OCI-LY1 (cell line): Measurements from ENCODE around the gene MRPL54.

ENCODE experiments used
- H2AFZ ChIP-seq: fragments of 200-600 bp; sonication (generic), shearing (Covaris generic); 2 replicates; pipeline ENCODE4 v1.6.0; 2014; ENCODE audit warnings: antibody characterized with exemption, mild to moderate bottlenecking, low read length
- H3F3A ChIP-seq: fragments of 200-600 bp; sonication (generic), shearing (Covaris generic); 2 replicates; pipeline ENCODE4 v1.6.0; 2014; ENCODE audit warnings: mild to moderate bottlenecking, antibody characterized with exemption, low read length, moderate library complexity; ENCODE audit not compliant: insufficient read depth
- H3K27ac ChIP-seq: fragments of 200-600 bp; sonication (generic); 2 replicates; pipeline ENCODE4 v1.5.1; 2014; ENCODE audit warnings: low read length, mixed run types, mild to moderate bottlenecking, low read depth; ENCODE audit not compliant: poor library complexity, severe bottlenecking
- H3K27me3 ChIP-seq: fragments of 200-600 bp; sonication (generic); 2 replicates; pipeline ENCODE4 v1.6.0; 2014; ENCODE audit warnings: antibody characterized with exemption, mild to moderate bottlenecking, low read length, moderate library complexity; ENCODE audit not compliant: insufficient read depth
- H3K36me3 ChIP-seq: fragments of 200-600 bp; sonication (generic); 2 replicates; pipeline ENCODE4 v1.6.1; 2014; ENCODE audit warnings: mild to moderate bottlenecking, antibody characterized with exemption, low read length, moderate library complexity, mixed read lengths; ENCODE audit not compliant: insufficient read depth
- H3K4me1 ChIP-seq: fragments of 200-600 bp; sonication (generic); 2 replicates; pipeline ENCODE4 v1.5.1; 2014; ENCODE audit warnings: mild to moderate bottlenecking, low read length, moderate library complexity; ENCODE audit not compliant: insufficient read depth, severe bottlenecking
- H3K4me2 ChIP-seq: fragments of 200-600 bp; sonication (generic), shearing (Covaris generic); 2 replicates; pipeline ENCODE4 v1.6.1; 2014; ENCODE audit warnings: low read length
- H3K4me3 ChIP-seq: fragments of 200-600 bp; sonication (generic); 2 replicates; pipeline ENCODE4 v1.5.1; 2014; ENCODE audit warnings: low read length, low read depth, mild to moderate bottlenecking, mixed read lengths; ENCODE audit not compliant: poor library complexity, severe bottlenecking
- H3K79me2 ChIP-seq: fragments of 200-600 bp; shearing (Covaris generic); 2 replicates; pipeline ENCODE4 v1.6.1; 2016; ENCODE audit warnings: mixed run types, low read length, mixed read lengths; ENCODE audit not compliant: insufficient read depth
- H3K9ac ChIP-seq: fragments of 200-600 bp; sonication (generic), shearing (Covaris generic); 2 replicates; pipeline ENCODE4 v1.6.1; 2014; ENCODE audit warnings: mild to moderate bottlenecking, low read length, mixed read lengths
- H3K9me2 ChIP-seq: fragments of 200-600 bp; sonication (generic), shearing (Covaris generic); 2 replicates; pipeline ENCODE4 v1.6.1; 2014; ENCODE audit warnings: low read depth, mild to moderate bottlenecking, low read length, mixed read lengths
- H3K9me3 ChIP-seq: fragments of 200-600 bp; shearing (Covaris generic); 2 replicates; pipeline ENCODE4 v1.6.1; 2014; ENCODE audit warnings: low read length, mixed read lengths
- H4K20me1 ChIP-seq: fragments of 200-600 bp; sonication (generic), shearing (Covaris generic); 2 replicates; pipeline ENCODE4 v1.6.0; 2016; ENCODE audit warnings: mild to moderate bottlenecking, low read length; ENCODE audit not compliant: insufficient read depth
- CTCF ChIP-seq: fragments of 200-600 bp; sonication (generic), shearing (Covaris generic); IDR thresholded peaks from 2 replicates; pipeline ENCODE4 v1.5.1; 2017; ENCODE audit warnings: mild to moderate bottlenecking, antibody characterized with exemption, low read length, moderate library complexity, mixed read lengths
- EZH2 ChIP-seq: fragments of 200-600 bp; sonication (generic), shearing (Covaris generic); IDR thresholded peaks from 2 replicates; pipeline ENCODE4 v1.8.0; 2017; ENCODE audit warnings: borderline replicate concordance, mixed run types, mild to moderate bottlenecking, antibody characterized with exemption, low read length, moderate library complexity, mixed read lengths

Gene MRPL54

DNA sequence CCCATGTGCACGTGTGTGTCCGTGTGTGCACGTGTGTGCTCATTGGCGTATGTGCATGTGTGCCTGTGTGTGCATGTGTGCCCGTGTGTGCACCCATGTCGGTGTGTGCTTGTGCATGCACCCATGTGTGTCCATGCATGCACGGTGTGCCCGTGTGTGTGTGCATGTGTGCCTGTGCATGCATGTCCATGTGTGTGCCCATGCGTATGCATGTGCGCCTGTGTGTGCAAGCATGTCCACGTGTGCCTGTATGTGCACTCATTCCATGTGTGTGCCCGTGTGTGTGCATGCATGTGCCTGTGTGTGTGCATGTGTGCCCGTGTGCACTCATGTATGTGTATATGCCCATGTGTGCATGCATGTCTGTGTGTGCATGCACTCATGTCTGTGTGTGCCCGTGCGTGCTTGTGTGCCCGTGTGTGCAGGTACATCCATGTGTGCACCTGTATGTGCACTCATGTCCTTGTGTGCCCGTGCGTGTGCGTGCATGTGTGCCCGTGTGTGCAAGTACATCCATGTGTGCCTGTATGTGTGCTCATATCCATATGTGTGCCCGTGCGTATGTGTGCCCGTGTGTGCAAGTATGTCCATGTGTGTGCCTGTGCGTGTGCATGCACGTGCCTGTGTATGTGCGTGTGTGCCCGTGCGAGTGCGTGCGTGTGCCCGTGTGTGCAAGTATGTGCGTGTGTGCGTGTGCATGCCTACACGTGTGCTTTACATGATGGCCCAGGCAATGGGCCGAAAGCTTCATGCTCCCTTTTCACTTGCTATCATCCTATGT lies 45.3 kb downstream of the MRPL54 start:
- Histone ChIP-seq H3K4me2 (no peak overlapping the region), H3K9ac (no peak overlapping the region), H3K4me1 (peaks cover 15% of the 10 kb centered on the region), H4K20me1 (no peaks in the 10 kb centered on the region), H2AFZ (no peak overlapping the region), H3K36me3 (no peaks in the 10 kb centered on the region), H3F3A (no peaks in the 10 kb centered on the region), H3K9me2 (no peaks in the 10 kb centered on the region), H3K27ac (no peak overlapping the region), H3K9me3 (no peaks in the 10 kb centered on the region), H3K4me3 (no peak overlapping the region), H3K27me3 (peaks cover 11% of the 10 kb centered on the region; the same call in 1 of the 2 replicates), H3K79me2 (no peaks in the 10 kb centered on the region)
- no peak for TF ChIP-seq EZH2
- TF ChIP-seq CTCF = no peak

DNA sequence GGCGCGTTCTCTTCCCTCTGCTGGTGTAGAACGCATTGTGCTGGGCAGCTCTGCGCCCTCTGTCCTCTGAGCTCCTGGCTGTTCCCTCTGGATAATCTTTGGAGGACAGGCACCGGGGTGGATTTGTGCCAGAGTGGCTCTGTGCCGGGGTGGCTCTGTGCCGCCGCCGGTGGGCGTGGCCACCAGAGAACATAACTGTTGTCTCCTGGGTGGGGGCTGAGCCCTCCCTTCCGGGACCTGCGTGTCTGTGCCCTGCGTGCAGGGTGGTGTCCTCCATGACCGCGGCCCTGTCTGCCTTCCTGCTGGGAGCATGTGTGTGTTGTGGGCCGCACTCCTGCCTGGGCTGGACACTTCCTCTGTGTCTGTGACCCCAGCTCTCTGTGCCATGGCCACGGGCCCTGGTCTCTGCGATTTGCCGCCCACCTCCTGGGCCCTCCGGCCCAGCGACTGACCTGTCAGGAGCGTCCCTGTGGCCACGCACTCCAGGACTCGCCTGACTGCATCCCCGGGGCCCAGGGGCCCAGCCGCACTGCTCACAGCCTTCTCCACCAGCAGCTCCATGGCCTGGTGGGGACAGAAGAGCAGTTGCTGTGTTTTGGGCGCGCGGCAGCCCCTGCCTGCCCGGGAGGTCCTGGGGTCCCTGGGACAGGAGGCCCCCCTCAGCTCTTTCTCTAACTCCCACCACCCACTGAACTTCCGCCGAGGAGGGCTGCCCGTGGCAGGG lies 46.1 kb downstream of the MRPL54 start:
- no peak overlapping the region for H3K4me2 ChIP-seq
- H3K79me2 ChIP-seq = no peaks in the 10 kb centered on the region
- H3K9me3 ChIP-seq = no peaks in the 10 kb centered on the region
- peaks cover 15% of the 10 kb centered on the region for H3K4me1 ChIP-seq
- peaks cover 11% of the 10 kb centered on the region; the same call in 1 of the 2 replicates for H3K27me3 ChIP-seq
- no peaks in the 10 kb centered on the region for H3K36me3 ChIP-seq
- H3K4me3 ChIP-seq = no peak overlapping the region
- H4K20me1 ChIP-seq = no peaks in the 10 kb centered on the region
- H3F3A ChIP-seq = no peaks in the 10 kb centered on the region
- no peak overlapping the region for H3K9ac ChIP-seq
- no peaks in the 10 kb centered on the region for H3K9me2 ChIP-seq
- TF ChIP-seq EZH2 = no peak
- TF ChIP-seq CTCF = no peak
- H3K27ac ChIP-seq = no peak overlapping the region
- H2AFZ ChIP-seq = no peak overlapping the region

GRCh38 chr19:3809881-3810707 lies 47.6 kb downstream of the MRPL54 start:
- no peak overlapping the region for H3K4me2 ChIP-seq
- no peaks in the 10 kb centered on the region for H3K79me2 ChIP-seq
- no peak overlapping the region for H3K27ac ChIP-seq
- H3K9ac ChIP-seq = no peak overlapping the region
- H3K27me3 ChIP-seq = peaks cover 17% of the 10 kb centered on the region; the same call in 1 of the 2 replicates
- no peak overlapping the region for H3K4me3 ChIP-seq
- H3K9me2 ChIP-seq = no peaks in the 10 kb centered on the region
- H2AFZ ChIP-seq = no peak overlapping the region
- no peak for TF ChIP-seq EZH2
- TF ChIP-seq CTCF = no peak
- H3K9me3 ChIP-seq = no peaks in the 10 kb centered on the region
- H3K36me3 ChIP-seq = no peaks in the 10 kb centered on the region
- peaks cover 15% of the 10 kb centered on the region for H3K4me1 ChIP-seq
- no peaks in the 10 kb centered on the region for H3F3A ChIP-seq
- H4K20me1 ChIP-seq = no peaks in the 10 kb centered on the region
